Amniotic stem cell (primary cell): Measurements from ENCODE around the gene TRAPPC3L.

Experiments
- DNase-seq: peaks from one replicate; lab custom pipeline; 2025; lab: John Stamatoyannopoulos, UW

TRAPPC3L gene

GRCh38 chr6:116545651-116546050, at the start of gene TRAPPC3L:
Gene TRAPPC3L, minus strand, starts transcription at chr6:116545684. Its CDS starts 170 bp downstream, at chr6:116545514.
- no peak for DNase-seq

GRCh38 chr6:116595247-116595646, 49.8 kb upstream of the TRAPPC3L start:
- DNase-seq: no peak

- no peak for DNase-seq
Observed at GRCh38 chr6:116586738-116587137, 41.3 kb upstream of the TRAPPC3L start.

- DNase-seq: no peak
Observed at GRCh38 chr6:116586276-116586675, 40.8 kb upstream of the TRAPPC3L start.

GRCh38 chr6:116580198-116580597, 34.7 kb upstream of the TRAPPC3L start:
- DNase-seq: no peak

- no peak for DNase-seq
Observed at GRCh38 chr6:116579143-116579542, 33.7 kb upstream of the TRAPPC3L start.

- no peak for DNase-seq
Observed at GRCh38 chr6:116578335-116578734, 32.9 kb upstream of the TRAPPC3L start.

- no peak for DNase-seq
Observed at GRCh38 chr6:116577486-116577885, 32.0 kb upstream of the TRAPPC3L start.

GRCh38 chr6:116575227-116575626, 29.7 kb upstream of the TRAPPC3L start:
- no peak for DNase-seq

- no peak for DNase-seq
Observed at GRCh38 chr6:116572162-116572561, 26.7 kb upstream of the TRAPPC3L start.

- no peak for DNase-seq
Observed at GRCh38 chr6:116571683-116572000, 26.2 kb upstream of the TRAPPC3L start.

GRCh38 chr6:116570856-116571682, 25.6 kb upstream of the TRAPPC3L start, which contains the start of gene RWDD1:
Gene RWDD1, plus strand, starts transcription at chr6:116571504. Its CDS starts 79 bp downstream, at chr6:116571583.
- DNase-seq: peak; percentile 99

- no peak for DNase-seq
Observed at GRCh38 chr6:116568821-116569755, 23.6 kb upstream of the TRAPPC3L start.

GRCh38 chr6:116568111-116568510, 22.6 kb upstream of the TRAPPC3L start:
- peak; percentile 22 for DNase-seq

- no peak for DNase-seq
Observed at GRCh38 chr6:116564921-116565872, 19.7 kb upstream of the TRAPPC3L start.

- no peak for DNase-seq
Observed at GRCh38 chr6:116564311-116564710, 18.8 kb upstream of the TRAPPC3L start.

GRCh38 chr6:116563830-116564229, 18.3 kb upstream of the TRAPPC3L start:
- no peak for DNase-seq

- no peak for DNase-seq
Observed at GRCh38 chr6:116562614-116563013, 17.1 kb upstream of the TRAPPC3L start.

GRCh38 chr6:116562019-116562403, 16.5 kb upstream of the TRAPPC3L start:
- DNase-seq: no peak

- DNase-seq: peak; percentile 46
Observed at GRCh38 chr6:116561377-116562018, 16.0 kb upstream of the TRAPPC3L start.

- DNase-seq: no peak
Observed at GRCh38 chr6:116560130-116560529, 14.6 kb upstream of the TRAPPC3L start.
